Panc1 (cell line): ENCODE measurements around the gene CCDC167. TPM values are rescaled to one million over a fixed set of nuclear protein-coding genes. Genes with fewer than 3 reads are reported as not detected.

Experiments used
- ATAC-seq: fragments of 200-7000 bp; cut with Tn5 transposase; 2 replicates; pipeline ENCODE4 v1.9.1; 2020; ENCODE audit warnings: mild to moderate bottlenecking, moderate library complexity
- BruUV-seq: library from RNA; stranded (reverse); fragments of 400-500 nt; replicated peaks from 2 replicates; lab custom pipeline; 2021; lab: Mats Ljungman, UMichigan
- CTCF ChIA-PET: fragments of 300-600 bp; sonication (Branson Sonifier 250); formaldehyde crosslinking; loops from one replicate; lab custom pipeline; 2022; ENCODE audit warnings: antibody characterized with exemption; lab: Charles Lee
- POLR2A ChIA-PET: fragments of 300-600 bp; sonication (Branson Sonifier 250); formaldehyde crosslinking; loops from one replicate; lab custom pipeline; 2022; ENCODE audit warnings: antibody characterized with exemption; lab: Charles Lee
- DNase-seq: peaks from one replicate; pipeline ENCODE4 v3.0.0-alpha.2; 2010; ENCODE audit warnings: low read depth, low spot score
- H3K27ac ChIP-seq: 2 replicates; pipeline ENCODE4 v1.5.1; 2011; ENCODE audit warnings: mild to moderate bottlenecking, low read length, inconsistent platforms
- H3K27me3 ChIP-seq: fragments of 200-500 bp; sonication (Bioruptor generic); 2 replicates; pipeline ENCODE4 v1.6.0; 2014; ENCODE audit warnings: low read length, inconsistent platforms; ENCODE audit not compliant: control insufficient read depth, insufficient read depth
- H3K36me3 ChIP-seq: fragments of 200-500 bp; sonication (Bioruptor generic); 2 replicates; pipeline ENCODE4 v1.5.1; 2014; ENCODE audit warnings: inconsistent platforms, mild to moderate bottlenecking, low read length, moderate library complexity; ENCODE audit not compliant: control insufficient read depth, insufficient read depth
- H3K4me1 ChIP-seq: 2 replicates; pipeline ENCODE4 v1.5.1; 2011; ENCODE audit warnings: inconsistent platforms, mild to moderate bottlenecking, low read length, moderate library complexity; ENCODE audit not compliant: control insufficient read depth, insufficient read depth
- H3K4me3 ChIP-seq, 2 experiments: 2 replicates each; pipeline ENCODE4 v1.5.1; 2011 to 2012; ENCODE audit warnings: low read depth in 2 of 2, low read length in 2 of 2, mild to moderate bottlenecking in 2 of 2, inconsistent platforms in 1 of 2, moderate library complexity in 1 of 2
- H3K9me3 ChIP-seq: fragments of 200-500 bp; sonication (Bioruptor generic); 2 replicates; pipeline ENCODE4 v1.5.1; 2014; ENCODE audit warnings: low read depth, mild to moderate bottlenecking, inconsistent platforms, low read length, moderate library complexity; ENCODE audit not compliant: control insufficient read depth, insufficient read depth
- POLR2AphosphoS5 ChIP-seq: IDR thresholded peaks from 2 replicates; pipeline ENCODE4 v1.6.1; 2012; ENCODE audit warnings: mild to moderate bottlenecking, low read depth, low read length, moderate library complexity
- SIN3A ChIP-seq: IDR thresholded peaks from 2 replicates; pipeline ENCODE4 v1.6.1; 2012; ENCODE audit warnings: low read depth, mild to moderate bottlenecking, low read length, moderate library complexity, borderline replicate concordance; ENCODE audit not compliant: insufficient read depth
- TCF7L2 ChIP-seq: IDR thresholded peaks from 2 replicates; pipeline ENCODE4 v1.6.1; 2011; ENCODE audit warnings: mild to moderate bottlenecking, low read depth, low read length, inconsistent platforms
- in situ Hi-C: cut with HindIII; loops from 2 replicates; pipeline ENCODE4 v1.10.0; 2016; ENCODE audit warnings: low sequenced_read_pairs, low pct_unique_long_range_greater_than_20kb
- intact Hi-C: fragments of 100-400 bp; cut with micrococcal nuclease; formaldehyde crosslinking; loops from one replicate; pipeline ENCODE4 v1.10.0; 2022; ENCODE audit not compliant: unreplicated experiment
- total RNA-seq: library from RNA; stranded (reverse); gene quantifications from one replicate; pipeline ENCODE4 v1.2.1, GENCODE V29; 2021; ENCODE audit not compliant: unreplicated experiment
- TF ChIP-seq, protein P1 (sequence below), 2 experiments: IDR thresholded peaks; 2 replicates each; pipeline ENCODE4 v1.6.1; 2011 to 2012; ENCODE audit warnings: low read depth in 2 of 2, control low read depth in 1 of 2, low read length in 1 of 2, mild to moderate bottlenecking in 1 of 2, moderate library complexity in 1 of 2; ENCODE audit not compliant: insufficient read depth in 1 of 2
- TF ChIP-seq, protein P2 (sequence below): fragments of 450-650 bp; IDR thresholded peaks from 2 replicates; pipeline ENCODE4 v1.5.1; 2017; ENCODE audit warnings: mild to moderate bottlenecking

CCDC167 gene
- total RNA-seq, 1 experiment from 2014 or later: 57.6 TPM

DNA sequence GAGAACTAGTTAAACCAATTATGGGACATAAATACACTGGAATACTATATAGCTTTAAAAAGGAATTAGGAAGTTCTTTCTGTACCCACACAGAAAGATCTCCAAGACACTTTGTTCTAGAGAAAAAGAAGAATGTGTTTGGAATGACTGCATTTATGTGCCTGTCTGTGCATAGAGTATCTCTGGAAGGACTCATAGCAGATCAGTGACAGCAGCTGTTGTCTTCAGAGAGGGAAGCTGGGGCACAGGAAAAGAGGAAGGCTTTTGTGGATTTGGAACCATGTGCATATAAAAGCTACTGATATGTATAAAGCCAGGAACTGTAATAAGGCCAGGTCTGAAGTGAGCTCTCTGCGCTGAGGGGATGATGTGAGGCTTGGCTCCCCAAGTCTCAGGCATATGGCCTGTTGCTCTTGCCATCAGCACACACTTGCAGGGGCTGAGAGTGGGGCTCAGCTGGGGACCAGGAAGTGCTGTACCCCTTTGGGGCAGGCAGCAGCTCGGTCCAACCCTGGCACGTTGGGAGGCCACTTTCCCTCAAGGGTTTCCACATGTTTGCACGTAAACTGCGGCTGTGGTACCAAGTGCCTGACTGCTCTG is 31.8 kb upstream of the CCDC167 start:
- no peak for TF ChIP-seq TCF7L2
- TF ChIP-seq, protein P1, sequence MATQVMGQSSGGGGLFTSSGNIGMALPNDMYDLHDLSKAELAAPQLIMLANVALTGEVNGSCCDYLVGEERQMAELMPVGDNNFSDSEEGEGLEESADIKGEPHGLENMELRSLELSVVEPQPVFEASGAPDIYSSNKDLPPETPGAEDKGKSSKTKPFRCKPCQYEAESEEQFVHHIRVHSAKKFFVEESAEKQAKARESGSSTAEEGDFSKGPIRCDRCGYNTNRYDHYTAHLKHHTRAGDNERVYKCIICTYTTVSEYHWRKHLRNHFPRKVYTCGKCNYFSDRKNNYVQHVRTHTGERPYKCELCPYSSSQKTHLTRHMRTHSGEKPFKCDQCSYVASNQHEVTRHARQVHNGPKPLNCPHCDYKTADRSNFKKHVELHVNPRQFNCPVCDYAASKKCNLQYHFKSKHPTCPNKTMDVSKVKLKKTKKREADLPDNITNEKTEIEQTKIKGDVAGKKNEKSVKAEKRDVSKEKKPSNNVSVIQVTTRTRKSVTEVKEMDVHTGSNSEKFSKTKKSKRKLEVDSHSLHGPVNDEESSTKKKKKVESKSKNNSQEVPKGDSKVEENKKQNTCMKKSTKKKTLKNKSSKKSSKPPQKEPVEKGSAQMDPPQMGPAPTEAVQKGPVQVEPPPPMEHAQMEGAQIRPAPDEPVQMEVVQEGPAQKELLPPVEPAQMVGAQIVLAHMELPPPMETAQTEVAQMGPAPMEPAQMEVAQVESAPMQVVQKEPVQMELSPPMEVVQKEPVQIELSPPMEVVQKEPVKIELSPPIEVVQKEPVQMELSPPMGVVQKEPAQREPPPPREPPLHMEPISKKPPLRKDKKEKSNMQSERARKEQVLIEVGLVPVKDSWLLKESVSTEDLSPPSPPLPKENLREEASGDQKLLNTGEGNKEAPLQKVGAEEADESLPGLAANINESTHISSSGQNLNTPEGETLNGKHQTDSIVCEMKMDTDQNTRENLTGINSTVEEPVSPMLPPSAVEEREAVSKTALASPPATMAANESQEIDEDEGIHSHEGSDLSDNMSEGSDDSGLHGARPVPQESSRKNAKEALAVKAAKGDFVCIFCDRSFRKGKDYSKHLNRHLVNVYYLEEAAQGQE (IDR thresholded peaks at IDR 0.05; ENCODE audit: insufficient read depth in 1 of 2, low read depth in 2 of 2, low read length in 1 of 2): no peak
- TF ChIP-seq, protein P2, sequence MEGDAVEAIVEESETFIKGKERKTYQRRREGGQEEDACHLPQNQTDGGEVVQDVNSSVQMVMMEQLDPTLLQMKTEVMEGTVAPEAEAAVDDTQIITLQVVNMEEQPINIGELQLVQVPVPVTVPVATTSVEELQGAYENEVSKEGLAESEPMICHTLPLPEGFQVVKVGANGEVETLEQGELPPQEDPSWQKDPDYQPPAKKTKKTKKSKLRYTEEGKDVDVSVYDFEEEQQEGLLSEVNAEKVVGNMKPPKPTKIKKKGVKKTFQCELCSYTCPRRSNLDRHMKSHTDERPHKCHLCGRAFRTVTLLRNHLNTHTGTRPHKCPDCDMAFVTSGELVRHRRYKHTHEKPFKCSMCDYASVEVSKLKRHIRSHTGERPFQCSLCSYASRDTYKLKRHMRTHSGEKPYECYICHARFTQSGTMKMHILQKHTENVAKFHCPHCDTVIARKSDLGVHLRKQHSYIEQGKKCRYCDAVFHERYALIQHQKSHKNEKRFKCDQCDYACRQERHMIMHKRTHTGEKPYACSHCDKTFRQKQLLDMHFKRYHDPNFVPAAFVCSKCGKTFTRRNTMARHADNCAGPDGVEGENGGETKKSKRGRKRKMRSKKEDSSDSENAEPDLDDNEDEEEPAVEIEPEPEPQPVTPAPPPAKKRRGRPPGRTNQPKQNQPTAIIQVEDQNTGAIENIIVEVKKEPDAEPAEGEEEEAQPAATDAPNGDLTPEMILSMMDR: no peak
- TF ChIP-seq SIN3A: no peak
- TF ChIP-seq POLR2AphosphoS5: no peak
- no peak overlapping the region for H3K4me3 ChIP-seq
- in situ Hi-C loops: no loop called here
- DNase-seq: no peak
- no peaks in the 10 kb centered on the region for H3K27me3 ChIP-seq
- no peaks in the 10 kb centered on the region for H3K36me3 ChIP-seq
- ChIA-PET POLR2A (no interaction called here), CTCF (no interaction called here)
- H3K27ac ChIP-seq: no peak overlapping the region
- no peaks in the 10 kb centered on the region for H3K9me3 ChIP-seq
- intact Hi-C loops: no loop called here
- peaks cover 20% of the 10 kb centered on the region for H3K4me1 ChIP-seq
- ATAC-seq: no peak
- BruUV-seq: no TSS peak

DNA sequence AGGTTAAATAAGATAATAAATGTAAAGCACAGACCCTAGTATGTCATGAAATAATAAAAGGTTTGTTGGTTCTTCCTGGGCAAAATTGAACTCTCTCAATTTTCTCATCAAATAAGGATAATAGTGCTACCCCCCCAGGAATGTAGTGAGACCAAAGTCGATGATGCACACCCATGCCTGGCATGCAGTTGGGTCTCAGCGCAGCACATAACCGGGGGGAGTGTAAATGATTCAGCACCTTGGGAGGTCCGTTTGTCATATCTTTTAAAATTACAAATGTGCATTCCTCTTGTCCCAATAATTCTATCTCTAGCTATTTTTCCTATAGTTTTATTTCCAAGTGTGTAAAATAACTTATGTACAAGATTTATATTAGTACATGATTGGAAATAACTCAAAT is 31.3 kb upstream of the CCDC167 start:
- ChIA-PET CTCF (no interaction called here), POLR2A (no interaction called here)
- no TSS peak for BruUV-seq
- H3K4me3 ChIP-seq: no peak overlapping the region
- DNase-seq: no peak
- no peaks in the 10 kb centered on the region for H3K9me3 ChIP-seq
- no peak overlapping the region for H3K27ac ChIP-seq
- no peaks in the 10 kb centered on the region for H3K36me3 ChIP-seq
- intact Hi-C loops (no loop called here), in situ Hi-C loops (no loop called here)
- TF ChIP-seq, protein P2: no peak
- TF ChIP-seq SIN3A (no peak), TCF7L2 (no peak), POLR2AphosphoS5 (no peak)
- TF ChIP-seq, protein P1 (IDR thresholded peaks at IDR 0.05; ENCODE audit: insufficient read depth in 1 of 2, low read depth in 2 of 2, low read length in 1 of 2): no peak
- H3K4me1 ChIP-seq: peaks cover 15% of the 10 kb centered on the region
- no peak for ATAC-seq
- H3K27me3 ChIP-seq: no peaks in the 10 kb centered on the region
